LNCAP (cell line): ENCODE results near the gene SHC2.

ENCODE experiments used
- CTCF ChIP-seq: fragments of 450-650 bp; IDR thresholded peaks from 2 replicates; pipeline ENCODE4 v1.5.1; 2017; ENCODE audit warnings: mild to moderate bottlenecking

SHC2 gene

GRCh38 chr19:378706-379105 lies 82.1 kb downstream of the SHC2 start:
- TF ChIP-seq CTCF: no peak

- no peak for TF ChIP-seq CTCF
These were observed 82.8 kb downstream of the SHC2 start for GRCh38 chr19:377801-378581.

GRCh38 chr19:376111-376470 lies 84.7 kb downstream of the SHC2 start:
- TF ChIP-seq CTCF: no peak

- TF ChIP-seq CTCF: no peak
These were observed 85.3 kb downstream of the SHC2 start for GRCh38 chr19:375395-376110.

GRCh38 chr19:374886-375235 lies 86.0 kb downstream of the SHC2 start:
- TF ChIP-seq CTCF: no peak

GRCh38 chr19:374183-374885 lies 86.5 kb downstream of the SHC2 start:
- TF ChIP-seq CTCF: no peak

- TF ChIP-seq CTCF: no peak
These were observed 87.2 kb downstream of the SHC2 start for GRCh38 chr19:373391-374182.
